ENCODE results near the gene GJA8.
"Not testable (repeated sequence)": the region's sequence is repeated elsewhere in the genome, so short reads cannot be mapped to it uniquely, and the experiment has no call there.

GJA8 gene

DNA sequence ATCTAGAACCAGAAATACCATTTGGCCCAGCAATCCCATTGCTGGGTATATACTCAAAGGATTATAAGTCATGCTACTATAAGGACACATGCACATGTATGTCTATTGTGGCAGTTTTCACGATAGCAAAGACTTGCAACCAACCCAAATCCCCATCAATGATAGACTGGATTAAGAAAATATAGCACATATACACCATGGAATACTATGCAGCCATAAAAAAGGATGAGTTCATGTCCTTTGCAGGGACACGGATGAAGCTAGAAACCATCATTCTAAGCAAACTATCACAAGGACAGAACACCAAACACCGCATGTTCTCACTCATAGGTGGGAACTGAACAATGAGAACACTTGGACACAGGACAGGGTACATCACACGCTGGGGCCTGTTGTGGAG lies 35.4 kb upstream of the GJA8 start:
- not testable (repeated sequence) for H2AFZ ChIP-seq (ENCODE audit: insufficient read depth, low read length, poor library complexity); H3K79me2 ChIP-seq (ENCODE audit: control insufficient read depth, insufficient read depth, low read length, poor library complexity); H3K9ac ChIP-seq (ENCODE audit: low read length); H2BK12ac ChIP-seq (ENCODE audit: low read length); H3K4me1 ChIP-seq (ENCODE audit: control insufficient read depth in 1 of 2, insufficient read depth in 2 of 2, low read length in 2 of 2); H3K23ac ChIP-seq (ENCODE audit: low read length); H3K4me3 ChIP-seq (ENCODE audit: low read depth, low read length); H3K18ac ChIP-seq (ENCODE audit: low read length); H3K4me2 ChIP-seq (ENCODE audit: low read length); H3K9me3 ChIP-seq (ENCODE audit: insufficient read depth, low read depth, low read length); H4K12ac ChIP-seq (ENCODE audit: low read depth, low read length); H3K79me1 ChIP-seq (ENCODE audit: low read length); H2AK5ac ChIP-seq (ENCODE audit: low read length); DNase-seq; H3K27ac ChIP-seq (ENCODE audit: low read depth, low read length); H2BK5ac ChIP-seq (ENCODE audit: low read depth, low read length, poor library complexity); H4K8ac ChIP-seq (ENCODE audit: low read depth, low read length); H3K27me3 ChIP-seq (ENCODE audit: insufficient read depth, low read length); H3K14ac ChIP-seq (ENCODE audit: low read length); H2BK120ac ChIP-seq (ENCODE audit: insufficient read depth, low read length, poor library complexity); H4K91ac ChIP-seq (ENCODE audit: low read depth, low read length); H3K36me3 ChIP-seq (ENCODE audit: control insufficient read depth in 1 of 2, insufficient read depth in 2 of 2, low read length in 2 of 2); H3K4ac ChIP-seq (ENCODE audit: low read depth, low read length)
- WGBS (ENCODE audit: extremely low coverage, insufficient coverage, insufficient read length): no CpG with 5 or more reads among the region's 4 CpGs

DNA sequence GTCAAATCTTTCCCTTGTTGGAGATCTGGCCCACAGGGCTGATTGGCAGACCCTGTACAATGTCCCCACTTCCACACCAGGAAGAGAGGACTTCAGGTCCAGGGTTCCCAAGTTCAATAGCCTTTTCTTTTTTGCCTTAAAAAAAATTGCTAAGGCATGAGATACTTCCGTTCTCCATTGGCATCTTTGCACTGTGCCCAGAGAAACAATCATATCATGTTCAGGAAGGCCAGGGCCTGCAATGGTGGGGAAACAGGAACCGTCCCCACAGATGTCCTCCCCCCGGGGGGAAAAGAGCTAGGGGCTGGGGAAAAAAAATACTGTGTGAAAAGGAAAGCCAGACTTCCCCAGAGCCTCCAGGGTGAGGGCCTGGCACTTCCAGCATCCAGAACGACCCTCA lies 24.6 kb upstream of the GJA8 start:
- no peak overlapping the region for H4K8ac ChIP-seq (ENCODE audit: low read depth, low read length)
- H3K79me1 ChIP-seq (ENCODE audit: low read length): no peaks in the 10 kb centered on the region
- H3K4me1 ChIP-seq (ENCODE audit: control insufficient read depth in 1 of 2, insufficient read depth in 2 of 2, low read length in 2 of 2): no peaks in the 10 kb centered on the region
- no peaks in the 10 kb centered on the region for H3K36me3 ChIP-seq (ENCODE audit: control insufficient read depth in 1 of 2, insufficient read depth in 2 of 2, low read length in 2 of 2)
- H3K9ac ChIP-seq (ENCODE audit: low read length): no peak overlapping the region
- no peak overlapping the region for H2AK5ac ChIP-seq (ENCODE audit: low read length)
- no CpG with 5 or more reads among the region's 4 CpGs for WGBS (ENCODE audit: extremely low coverage, insufficient coverage, insufficient read length)
- no peak overlapping the region for H3K27ac ChIP-seq (ENCODE audit: low read depth, low read length)
- H3K9me3 ChIP-seq (ENCODE audit: insufficient read depth, low read depth, low read length): no peaks in the 10 kb centered on the region
- no peak overlapping the region for H2BK12ac ChIP-seq (ENCODE audit: low read length)
- H2AFZ ChIP-seq (ENCODE audit: insufficient read depth, low read length, poor library complexity): no peak overlapping the region
- H2BK5ac ChIP-seq (ENCODE audit: low read depth, low read length, poor library complexity): no peak overlapping the region
- no peak for DNase-seq
- H3K4me2 ChIP-seq (ENCODE audit: low read length): no peak overlapping the region
- no peak overlapping the region for H3K18ac ChIP-seq (ENCODE audit: low read length)
- H4K91ac ChIP-seq (ENCODE audit: low read depth, low read length): no peak overlapping the region
- H3K4me3 ChIP-seq (ENCODE audit: low read depth, low read length): peak overlapping the region; percentile 36
- no peak overlapping the region for H3K23ac ChIP-seq (ENCODE audit: low read length)
- H3K79me2 ChIP-seq (ENCODE audit: control insufficient read depth, insufficient read depth, low read length, poor library complexity): no peaks in the 10 kb centered on the region
- no peak overlapping the region for H4K12ac ChIP-seq (ENCODE audit: low read depth, low read length)
- H3K27me3 ChIP-seq (ENCODE audit: insufficient read depth, low read length): no peaks in the 10 kb centered on the region
- no peak overlapping the region for H3K4ac ChIP-seq (ENCODE audit: low read depth, low read length)
- no peak overlapping the region for H3K14ac ChIP-seq (ENCODE audit: low read length)
- no peak overlapping the region for H2BK120ac ChIP-seq (ENCODE audit: insufficient read depth, low read length, poor library complexity)

DNA sequence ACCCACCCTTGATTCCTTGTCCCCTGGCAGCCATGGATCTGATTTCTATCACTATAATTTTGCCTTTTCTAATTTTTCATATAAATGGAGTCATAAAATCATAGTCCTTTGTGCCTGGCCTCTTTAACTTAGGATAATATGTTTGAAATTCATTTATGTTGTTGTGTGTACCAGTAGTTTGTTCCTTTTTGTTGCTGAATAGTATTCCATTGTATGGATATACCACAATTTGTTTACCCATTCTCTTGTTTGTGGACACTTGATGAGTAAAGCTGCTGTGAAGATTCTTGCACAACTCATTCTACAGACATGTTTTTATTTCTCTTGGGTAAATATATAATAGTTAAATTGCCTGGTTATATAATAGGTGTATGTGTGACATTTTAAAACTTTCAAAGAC lies 22.7 kb upstream of the GJA8 start:
- Histone ChIP-seq H3K27me3 (ENCODE audit: insufficient read depth, low read length) (no peaks in the 10 kb centered on the region), H2BK12ac (ENCODE audit: low read length) (no peak overlapping the region), H3K9ac (ENCODE audit: low read length) (no peak overlapping the region), H3K4me1 (ENCODE audit: control insufficient read depth in 1 of 2, insufficient read depth in 2 of 2, low read length in 2 of 2) (no peaks in the 10 kb centered on the region), H2BK120ac (ENCODE audit: insufficient read depth, low read length, poor library complexity) (no peak overlapping the region), H3K4ac (ENCODE audit: low read depth, low read length) (no peak overlapping the region), H3K27ac (ENCODE audit: low read depth, low read length) (no peak overlapping the region), H3K18ac (ENCODE audit: low read length) (no peak overlapping the region), H3K23ac (ENCODE audit: low read length) (no peak overlapping the region), H3K14ac (ENCODE audit: low read length) (no peak overlapping the region), H3K79me2 (ENCODE audit: control insufficient read depth, insufficient read depth, low read length, poor library complexity) (no peaks in the 10 kb centered on the region), H2BK5ac (ENCODE audit: low read depth, low read length, poor library complexity) (no peak overlapping the region), H3K4me2 (ENCODE audit: low read length) (no peak overlapping the region), H3K36me3 (ENCODE audit: control insufficient read depth in 1 of 2, insufficient read depth in 2 of 2, low read length in 2 of 2) (no peaks in the 10 kb centered on the region), H2AFZ (ENCODE audit: insufficient read depth, low read length, poor library complexity) (no peak overlapping the region), H3K4me3 (ENCODE audit: low read depth, low read length) (no peak overlapping the region), H4K8ac (ENCODE audit: low read depth, low read length) (no peak overlapping the region), H4K12ac (ENCODE audit: low read depth, low read length) (no peak overlapping the region), H3K9me3 (ENCODE audit: insufficient read depth, low read depth, low read length) (no peaks in the 10 kb centered on the region), H3K79me1 (ENCODE audit: low read length) (no peaks in the 10 kb centered on the region), H2AK5ac (ENCODE audit: low read length) (no peak overlapping the region), H4K91ac (ENCODE audit: low read depth, low read length) (no peak overlapping the region)
- no peak for DNase-seq

GRCh38 chr1:147882535-147882934 lies 20.1 kb upstream of the GJA8 start:
- Histone ChIP-seq H4K8ac (ENCODE audit: low read depth, low read length) (no peak overlapping the region), H3K4ac (ENCODE audit: low read depth, low read length) (no peak overlapping the region), H2AK5ac (ENCODE audit: low read length) (no peak overlapping the region), H3K23ac (ENCODE audit: low read length) (no peak overlapping the region), H4K91ac (ENCODE audit: low read depth, low read length) (no peak overlapping the region), H3K4me2 (ENCODE audit: low read length) (no peak overlapping the region), H3K14ac (ENCODE audit: low read length) (no peak overlapping the region), H2BK5ac (ENCODE audit: low read depth, low read length, poor library complexity) (no peak overlapping the region), H3K27ac (ENCODE audit: low read depth, low read length) (no peak overlapping the region), H3K27me3 (ENCODE audit: insufficient read depth, low read length) (no peaks in the 10 kb centered on the region), H3K79me2 (ENCODE audit: control insufficient read depth, insufficient read depth, low read length, poor library complexity) (no peaks in the 10 kb centered on the region), H4K12ac (ENCODE audit: low read depth, low read length) (no peak overlapping the region), H3K4me3 (ENCODE audit: low read depth, low read length) (no peak overlapping the region), H3K79me1 (ENCODE audit: low read length) (no peaks in the 10 kb centered on the region), H3K9me3 (ENCODE audit: insufficient read depth, low read depth, low read length) (no peaks in the 10 kb centered on the region), H3K36me3 (ENCODE audit: control insufficient read depth in 1 of 2, insufficient read depth in 2 of 2, low read length in 2 of 2) (no peaks in the 10 kb centered on the region), H3K18ac (ENCODE audit: low read length) (no peak overlapping the region), H2AFZ (ENCODE audit: insufficient read depth, low read length, poor library complexity) (no peak overlapping the region), H3K9ac (ENCODE audit: low read length) (no peak overlapping the region), H2BK12ac (ENCODE audit: low read length) (no peak overlapping the region), H2BK120ac (ENCODE audit: insufficient read depth, low read length, poor library complexity) (no peak overlapping the region), H3K4me1 (ENCODE audit: control insufficient read depth in 1 of 2, insufficient read depth in 2 of 2, low read length in 2 of 2) (no peaks in the 10 kb centered on the region)
- WGBS (ENCODE audit: extremely low coverage, insufficient coverage, insufficient read length): no CpG with 5 or more reads among the region's 2 CpGs
- DNase-seq: no peak
